Cardiac muscle cell (in vitro differentiated cells and primary cell): Measurements from ENCODE around the gene ZNF783. TPM values are rescaled to one million over a fixed set of nuclear protein-coding genes. Genes with fewer than 3 reads are reported as not detected.
"Not testable (repeated sequence)": the region's sequence is repeated elsewhere in the genome, so short reads cannot be mapped to it uniquely, and the experiment has no call there.

Experiments used
- DNase-seq, 2 donors: peaks; one replicate each; pipeline versions ENCODE4 v3.0.0 to v3.0.0-alpha.2; 2010 to 2017; ENCODE audit warnings: low read depth in 1 of 2, low spot score in 1 of 2
- H3K27ac ChIP-seq: fragments of 200-600 bp; sonication (generic); 2 replicates; pipeline ENCODE4 v1.5.1; 2016
- H3K27me3 ChIP-seq: fragments of 200-600 bp; sonication (generic); 2 replicates; pipeline ENCODE4 v1.6.0; 2016; ENCODE audit warnings: control low read depth
- H3K36me3 ChIP-seq: fragments of 200-600 bp; sonication (generic); 2 replicates; pipeline ENCODE4 v1.5.1; 2016; ENCODE audit warnings: control low read depth
- H3K4me1 ChIP-seq: fragments of 200-600 bp; sonication (generic); 2 replicates; pipeline ENCODE4 v1.8.1; 2017; ENCODE audit warnings: low read depth, mild to moderate bottlenecking, mixed run types
- H3K4me3 ChIP-seq: fragments of 200-600 bp; sonication (generic); 2 replicates; pipeline ENCODE4 v1.5.1; 2016; ENCODE audit warnings: mild to moderate bottlenecking
- H3K9me3 ChIP-seq: fragments of 200-600 bp; sonication (generic); 2 replicates; pipeline ENCODE4 v1.5.1; 2017; ENCODE audit warnings: low read depth, mild to moderate bottlenecking, control low read depth
- polyA plus RNA-seq: library from polyadenylated mRNA; unstranded; fragments of >200 nt; fragmentation: Nextera tagmentation; extraction: Ambion mirVana; gene quantifications from 2 replicates; pipeline ENCODE4 v1.2.1, GENCODE V29; 2016
- total RNA-seq: library from RNA; depleted of rRNA; stranded (reverse); fragments of >200 nt; gene quantifications from 2 replicates; pipeline ENCODE4 v1.2.3, GENCODE V29; 2016
- TF ChIP-seq, protein P1 (sequence below): IDR thresholded peaks from 2 replicates; pipeline ENCODE4 v1.5.1; 2012; ENCODE audit warnings: low read depth, mild to moderate bottlenecking, low read length

Gene ZNF783
- total and polyA plus RNA-seq, 2 experiments from 2014 or later: 12.8 to 26.4 TPM

DNA sequence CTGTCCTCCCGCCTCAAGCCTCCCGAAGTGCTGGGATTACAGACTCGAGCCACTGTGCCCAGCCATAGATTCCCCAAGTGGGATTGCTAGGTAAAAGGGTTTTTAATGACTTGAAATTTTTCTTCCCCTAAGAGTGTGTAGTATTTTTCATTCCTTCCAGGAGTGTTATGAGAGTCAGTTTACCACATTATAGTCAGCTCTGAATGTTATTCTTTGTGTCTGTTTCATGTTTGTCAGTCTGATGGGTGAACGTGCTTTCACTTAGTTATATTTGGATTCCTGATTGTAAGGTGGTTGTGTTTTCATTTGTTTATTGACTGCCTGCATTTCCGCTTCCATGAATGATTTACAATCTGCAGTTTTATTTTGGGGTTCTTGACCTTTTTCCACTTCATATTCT is 16.3 kb upstream of the ZNF783 start:
- Histone ChIP-seq H3K4me3 (no peak overlapping the region), H3K4me1 (peaks cover under 1% of the 10 kb centered on the region), H3K36me3 (peaks cover 4% of the 10 kb centered on the region), H3K27me3 (no peaks in the 10 kb centered on the region), H3K9me3 (no peaks in the 10 kb centered on the region), H3K27ac (no peak overlapping the region)
- TF ChIP-seq, protein P1, sequence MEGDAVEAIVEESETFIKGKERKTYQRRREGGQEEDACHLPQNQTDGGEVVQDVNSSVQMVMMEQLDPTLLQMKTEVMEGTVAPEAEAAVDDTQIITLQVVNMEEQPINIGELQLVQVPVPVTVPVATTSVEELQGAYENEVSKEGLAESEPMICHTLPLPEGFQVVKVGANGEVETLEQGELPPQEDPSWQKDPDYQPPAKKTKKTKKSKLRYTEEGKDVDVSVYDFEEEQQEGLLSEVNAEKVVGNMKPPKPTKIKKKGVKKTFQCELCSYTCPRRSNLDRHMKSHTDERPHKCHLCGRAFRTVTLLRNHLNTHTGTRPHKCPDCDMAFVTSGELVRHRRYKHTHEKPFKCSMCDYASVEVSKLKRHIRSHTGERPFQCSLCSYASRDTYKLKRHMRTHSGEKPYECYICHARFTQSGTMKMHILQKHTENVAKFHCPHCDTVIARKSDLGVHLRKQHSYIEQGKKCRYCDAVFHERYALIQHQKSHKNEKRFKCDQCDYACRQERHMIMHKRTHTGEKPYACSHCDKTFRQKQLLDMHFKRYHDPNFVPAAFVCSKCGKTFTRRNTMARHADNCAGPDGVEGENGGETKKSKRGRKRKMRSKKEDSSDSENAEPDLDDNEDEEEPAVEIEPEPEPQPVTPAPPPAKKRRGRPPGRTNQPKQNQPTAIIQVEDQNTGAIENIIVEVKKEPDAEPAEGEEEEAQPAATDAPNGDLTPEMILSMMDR: no peak
- DNase-seq: no peak

DNA sequence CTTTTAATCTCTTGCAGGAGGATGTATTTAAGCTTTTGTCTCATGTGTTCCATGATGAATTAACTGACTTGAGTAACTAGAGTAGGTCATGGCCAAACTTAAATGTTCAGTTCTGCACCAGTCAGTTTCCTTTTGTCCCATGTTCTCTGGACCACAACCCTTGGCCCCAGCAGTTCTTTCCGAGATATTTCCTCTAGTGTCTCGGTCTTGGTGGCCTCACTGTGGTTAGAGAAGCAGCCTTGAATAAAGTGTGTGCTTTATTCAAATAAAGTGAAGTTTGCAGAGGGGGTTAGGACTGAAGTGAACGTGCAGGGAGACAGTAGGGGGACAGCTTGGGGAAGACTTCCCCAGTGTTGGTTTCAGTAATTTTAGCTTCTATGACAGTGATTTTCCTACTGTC is 13.2 kb upstream of the ZNF783 start:
- Histone ChIP-seq H3K4me1 (no peaks in the 10 kb centered on the region), H3K27me3 (no peaks in the 10 kb centered on the region), H3K27ac (no peak overlapping the region), H3K9me3 (no peaks in the 10 kb centered on the region), H3K4me3 (no peak overlapping the region), H3K36me3 (peaks cover 19% of the 10 kb centered on the region)
- DNase-seq: no peak
- TF ChIP-seq, protein P1: no peak

DNA sequence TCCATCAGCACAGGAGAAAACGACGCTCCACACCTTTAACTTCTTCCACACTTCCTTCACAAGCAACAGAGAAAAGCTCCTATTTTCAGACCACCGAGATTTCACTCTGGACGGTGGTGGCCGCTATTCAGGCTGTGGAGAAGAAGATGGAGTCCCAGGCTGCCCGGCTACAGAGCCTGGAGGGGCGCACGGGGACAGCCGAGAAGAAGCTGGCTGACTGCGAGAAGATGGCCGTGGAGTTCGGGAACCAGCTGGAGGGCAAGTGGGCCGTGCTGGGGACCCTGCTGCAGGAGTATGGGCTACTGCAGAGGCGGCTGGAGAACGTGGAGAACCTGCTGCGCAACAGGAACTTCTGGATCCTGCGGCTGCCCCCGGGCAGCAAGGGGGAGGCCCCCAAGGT is 11.8 kb upstream of the ZNF783 start:
- H3K9me3 ChIP-seq, H3K27me3 ChIP-seq, H3K4me1 ChIP-seq, H3K27ac ChIP-seq, DNase-seq, H3K4me3 ChIP-seq: not testable (repeated sequence)
- peaks cover 28% of the 10 kb centered on the region for H3K36me3 ChIP-seq

DNA sequence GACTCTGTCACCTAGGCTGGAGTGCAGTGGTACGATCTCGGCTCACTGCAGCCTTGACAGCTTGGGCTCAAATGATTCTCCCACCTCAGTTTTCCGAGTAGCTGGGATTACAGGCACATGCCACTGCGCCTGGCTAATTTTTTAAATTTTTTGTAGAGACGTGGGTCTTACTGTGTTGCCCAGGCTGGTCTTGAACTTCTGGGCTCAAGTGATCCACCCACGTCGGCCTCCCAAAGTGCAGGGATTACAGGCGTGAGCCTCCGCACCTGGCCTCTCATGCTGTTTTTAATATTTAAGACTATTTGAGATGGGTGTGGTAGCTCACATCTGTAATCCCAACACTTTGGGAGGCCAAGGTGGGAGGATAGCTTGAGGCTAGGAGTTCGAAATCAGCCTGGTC is 10.5 kb upstream of the ZNF783 start:
- not testable (repeated sequence) for H3K27ac ChIP-seq, H3K9me3 ChIP-seq, H3K27me3 ChIP-seq, H3K4me1 ChIP-seq, H3K4me3 ChIP-seq, DNase-seq
- H3K36me3 ChIP-seq: peaks cover 28% of the 10 kb centered on the region

DNA sequence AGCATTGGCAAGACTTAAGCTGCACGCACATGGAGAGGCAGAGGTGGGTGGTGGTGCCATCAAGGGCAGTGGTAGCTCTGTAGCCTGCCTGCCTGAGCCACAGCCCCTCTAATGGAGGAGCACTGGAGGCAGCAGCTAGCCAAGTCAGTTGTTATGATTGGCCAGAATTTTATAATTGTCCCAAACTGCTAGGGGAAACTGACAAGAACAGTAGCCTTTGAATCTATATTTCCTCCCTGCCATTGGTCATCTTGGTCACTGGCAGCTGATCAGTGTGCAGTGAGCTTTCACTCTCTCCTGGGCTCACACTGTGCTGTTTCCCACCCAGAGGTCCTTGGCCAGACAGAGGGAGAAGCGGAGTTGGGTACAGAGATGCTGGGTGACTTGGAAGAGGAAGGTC is 9.6 kb upstream of the ZNF783 start:
- no peaks in the 10 kb centered on the region for H3K4me1 ChIP-seq
- no peak for DNase-seq
- no peaks in the 10 kb centered on the region for H3K27me3 ChIP-seq
- H3K9me3 ChIP-seq: no peaks in the 10 kb centered on the region
- TF ChIP-seq, protein P1: no peak
- H3K27ac ChIP-seq: no peak overlapping the region
- no peak overlapping the region for H3K4me3 ChIP-seq
- H3K36me3 ChIP-seq: peaks cover 28% of the 10 kb centered on the region

DNA sequence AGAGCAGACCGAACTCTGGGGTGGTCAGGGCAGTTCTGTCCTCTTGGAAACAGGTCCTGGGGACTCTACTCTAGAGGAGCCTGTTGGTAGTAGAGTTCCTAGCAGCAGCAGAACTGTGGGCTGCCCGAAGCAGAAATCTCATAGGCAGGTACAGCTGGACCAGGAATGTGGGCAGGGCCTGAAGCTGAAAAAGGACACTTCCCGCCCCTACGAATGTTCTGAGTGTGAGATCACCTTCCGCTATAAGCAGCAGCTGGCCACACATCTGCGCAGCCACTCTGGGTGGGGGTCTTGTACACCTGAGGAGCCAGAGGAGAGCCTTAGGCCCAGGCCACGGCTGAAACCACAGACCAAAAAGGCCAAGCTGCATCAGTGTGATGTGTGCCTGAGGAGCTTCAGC is 8.3 kb upstream of the ZNF783 start:
- TF ChIP-seq, protein P1: no peak
- DNase-seq: no peak
- Histone ChIP-seq H3K4me1 (no peaks in the 10 kb centered on the region), H3K27ac (no peak overlapping the region), H3K27me3 (no peaks in the 10 kb centered on the region), H3K36me3 (peaks cover 28% of the 10 kb centered on the region), H3K9me3 (no peaks in the 10 kb centered on the region), H3K4me3 (no peak overlapping the region)
